K562 (cell line): ENCODE measurements around the gene NMRAL1. TPM values are rescaled to one million over a fixed set of nuclear protein-coding genes. Genes with fewer than 3 reads are reported as not detected.

Experiments
- ADNP ChIP-seq: fragments of 200-800 bp; sonication (Bioruptor generic); IDR thresholded peaks from 2 replicates; pipeline ENCODE4 v1.6.1; 2016; ENCODE audit warnings: missing genetic modification characterization, missing compliant biosample characterization
- CHD7 ChIP-seq: fragments of 200-600 bp; sonication (generic); IDR thresholded peaks from one replicate; pipeline ENCODE4 v1.6.1; 2012; ENCODE audit warnings: mild to moderate bottlenecking, low read depth, low read length, inconsistent platforms
- EHMT2 ChIP-seq: fragments of 450-650 bp; IDR thresholded peaks from 2 replicates; pipeline ENCODE4 v1.6.1; 2018; ENCODE audit warnings: antibody characterized with exemption
- FIP1L1 ChIP-seq: fragments of 200-400 bp; formaldehyde crosslinking; IDR thresholded peaks from 2 replicates; pipeline ENCODE4 v1.6.1; 2018; ENCODE audit warnings: mild to moderate bottlenecking, low read depth, low read length; ENCODE audit not compliant: poor library complexity, severe bottlenecking
- MAFF ChIP-seq: IDR thresholded peaks from 2 replicates; pipeline ENCODE4 v1.6.1; 2012; ENCODE audit warnings: low read length, improper control_type of control experiment
- NFATC3 ChIP-seq: fragments of 450-650 bp; IDR thresholded peaks from 2 replicates; pipeline ENCODE4 v1.6.1; 2017; ENCODE audit warnings: mild to moderate bottlenecking
- SMAD2 ChIP-seq: fragments of 150-350 bp; IDR thresholded peaks from 2 replicates; pipeline ENCODE4 v1.6.1; 2014; ENCODE audit warnings: low read depth, mild to moderate bottlenecking, low read length
- SP1 ChIP-seq: sonication (generic); formaldehyde crosslinking; IDR thresholded peaks from 2 replicates; pipeline ENCODE4 v1.8.1; 2022; ENCODE audit warnings: mild to moderate bottlenecking, missing genetic modification reagents
- SP2 ChIP-seq: IDR thresholded peaks from 2 replicates; pipeline ENCODE4 v1.6.1; 2011; ENCODE audit warnings: mild to moderate bottlenecking, low read depth, low read length, moderate library complexity; ENCODE audit not compliant: poor library complexity, severe bottlenecking; ENCODE audit errors: extremely low read depth
- TAF9B ChIP-seq: fragments of 450-650 bp; IDR thresholded peaks from 2 replicates; pipeline ENCODE4 v1.6.1; 2018; ENCODE audit warnings: mild to moderate bottlenecking; ENCODE audit not compliant: partially characterized antibody
- THRA ChIP-seq: fragments of 450-650 bp; IDR thresholded peaks from 2 replicates; pipeline ENCODE4 v1.6.1; 2017; ENCODE audit warnings: mild to moderate bottlenecking, moderate library complexity
- TOE1 ChIP-seq, 2 experiments: fragments of 450-650 bp in 1 of 2; sonication (generic) in 1 of 2; formaldehyde crosslinking in 1 of 2; IDR thresholded peaks; 2 replicates each; pipeline versions ENCODE4 v1.7.1 to v1.8.0; 2016 to 2022; ENCODE audit warnings: borderline replicate concordance in 2 of 2, mild to moderate bottlenecking in 2 of 2, antibody characterized with exemption in 1 of 2, inconsistent platforms in 1 of 2, low read depth in 1 of 2, missing genetic modification reagents in 1 of 2, moderate library complexity in 1 of 2
- XRCC3 ChIP-seq: fragments of 450-650 bp; IDR thresholded peaks from 2 replicates; pipeline ENCODE4 v1.6.1; 2017; ENCODE audit warnings: mild to moderate bottlenecking, moderate library complexity
- ZNF133 ChIP-seq: fragments of 250-450 bp; sonication (Bioruptor Pico); IDR thresholded peaks from 2 replicates; pipeline ENCODE4 v1.4.0; 2020; ENCODE audit warnings: mild to moderate bottlenecking
- ZNF140 ChIP-seq: fragments of 250-450 bp; sonication (Bioruptor Pico); IDR thresholded peaks from 2 replicates; pipeline ENCODE4 v1.8.0; 2021; ENCODE audit warnings: moderate library complexity, mild to moderate bottlenecking, inconsistent platforms
- ZNF316 ChIP-seq: fragments of 450-650 bp; IDR thresholded peaks from 2 replicates; pipeline ENCODE4 v1.6.1; 2016
- ZNF77 ChIP-seq: fragments of 250-450 bp; sonication (Bioruptor Pico); IDR thresholded peaks from 2 replicates; pipeline ENCODE4 v1.5.0; 2020
- polyA plus RNA-seq, 8 experiments: library from polyadenylated mRNA; depleted of rRNA in 4 of 8; stranded (reverse) in 5 of 8; unstranded in 3 of 8; fragments of >200 nt; fragmentation: Nextera tagmentation in 2 of 8; fragmentation: Illumina TruSeq in 1 of 8; extraction: Ambion mirVana in 2 of 8; extraction: Trizol in 1 of 8; gene quantifications; 2 replicates each; pipeline versions ENCODE4 v1.2.1 to v1.2.3, GENCODE V29; 2011 to 2014; ENCODE audit warnings: inconsistent platforms in 1 of 8, missing spikeins in 1 of 8
- total RNA-seq, 7 experiments: library from RNA; depleted of rRNA in 6 of 7; stranded (reverse); fragments of >200 nt in 6 of 7; fragmentation: Illumina TruSeq in 2 of 7; extraction: Trizol in 2 of 7; gene quantifications; 2 replicates each; pipeline versions ENCODE4 v1.2.1 to v1.2.3, GENCODE V29; 2011 to 2021; ENCODE audit warnings: low replicate concordance in 1 of 7

NMRAL1 gene
- total and polyA plus RNA-seq, 9 of the 15 experiments (the other 6 are each of a cell fraction or from before 2014, with no cell fraction given): 6.3 to 116 (median 63.2) TPM

- TF ChIP-seq SP1 (CRISPR knock-in tag): no peak
- TF ChIP-seq FIP1L1: no peak
- TF ChIP-seq ADNP (tag): no peak
- no peak for TF ChIP-seq SP2
- TF ChIP-seq EHMT2: no peak
- no peak for TF ChIP-seq MAFF
- TF ChIP-seq CHD7: no peak
- no peak for TF ChIP-seq TAF9B
- TF ChIP-seq NFATC3: no peak
- no peak for TF ChIP-seq XRCC3
- no peak for TF ChIP-seq ZNF133 (CRISPR knock-in tag)
- TF ChIP-seq THRA: no peak
- TF ChIP-seq SMAD2: no peak
- no peak for TF ChIP-seq ZNF140 (CRISPR knock-in tag)
- TF ChIP-seq TOE1 (IDR thresholded peaks at IDR 0.05; ENCODE audit: borderline replicate concordance): no peak
- TF ChIP-seq TOE1 (CRISPR knock-in tag; IDR thresholded peaks at IDR 0.05; ENCODE audit: borderline replicate concordance, low read depth): no peak
- TF ChIP-seq ZNF316: no peak
- TF ChIP-seq ZNF77 (CRISPR knock-in tag): no peak
Observed at GRCh38 chr16:4450931-4451519, 23.4 kb downstream of the NMRAL1 start (continued).
